Right lobe of liver (tissue), 4 donors: ENCODE measurements around the gene TBC1D25.
"Not testable (repeated sequence)": the region's sequence is repeated elsewhere in the genome, so short reads cannot be mapped to it uniquely, and the experiment has no call there.

ENCODE experiments used
- CTCF ChIP-seq, 4 donors: fragments of 200-600 bp in 3 of 4; fragments of 450-650 bp in 1 of 4; IDR thresholded peaks; one replicate each; pipeline versions ENCODE4 v1.5.1 to v1.8.0; 2016 to 2022; ENCODE audit warnings: antibody characterized with exemption in 4 of 4, mild to moderate bottlenecking in 2 of 4
- POLR2A ChIP-seq: fragments of 450-650 bp; IDR thresholded peaks from one replicate; pipeline ENCODE4 v1.6.1; 2017; ENCODE audit warnings: antibody characterized with exemption, mild to moderate bottlenecking
- donor health status: DM: no; HTN: no; CAD: no.
- donor health status: DM: no; HTN: no; CAD: no.
- donor health status: DM: no; HTN: yes; CAD: no.

GRCh38 chrX:48519481-48519880, 20.0 kb upstream of the TBC1D25 start:
- not testable (repeated sequence) for TF ChIP-seq CTCF (IDR thresholded peaks at IDR 0.05); POLR2A
